ENCODE results near the gene ZNF559.

The ZNF559 gene

GRCh38 chr19:9329999-9330398 is 6.0 kb downstream of the ZNF559 start:
- no peak overlapping the region for H3K4me3 ChIP-seq (replicated peaks; ENCODE audit: low read depth, low read length)
- TF ChIP-seq CTCF (IDR thresholded peaks at IDR 0.05; ENCODE audit: low read depth, low read length, missing control alignments): no peak
- DNase-seq (ENCODE audit: extremely low read depth, low read depth): no peak

GRCh38 chr19:9342610-9343304 is 18.8 kb downstream of the ZNF559 start:
- no peak for TF ChIP-seq CTCF (IDR thresholded peaks at IDR 0.05; ENCODE audit: low read depth, low read length, missing control alignments)
- no peak for DNase-seq (ENCODE audit: extremely low read depth, low read depth)
- no peak overlapping the region for H3K4me3 ChIP-seq (replicated peaks; ENCODE audit: low read depth, low read length)

GRCh38 chr19:9345005-9345404 is 21.0 kb downstream of the ZNF559 start:
- no peak for TF ChIP-seq CTCF (IDR thresholded peaks at IDR 0.05; ENCODE audit: low read depth, low read length, missing control alignments)
- H3K4me3 ChIP-seq (replicated peaks; ENCODE audit: low read depth, low read length): no peak overlapping the region
- DNase-seq (ENCODE audit: extremely low read depth, low read depth): no peak

- DNase-seq (ENCODE audit: extremely low read depth, low read depth): no peak
- H3K4me3 ChIP-seq (replicated peaks; ENCODE audit: low read depth, low read length): no peak overlapping the region
- TF ChIP-seq CTCF (IDR thresholded peaks at IDR 0.05; ENCODE audit: low read depth, low read length, missing control alignments): no peak
These were observed 24.3 kb downstream of the ZNF559 start for GRCh38 chr19:9348253-9348652.

GRCh38 chr19:9348671-9349070 is 24.7 kb downstream of the ZNF559 start:
- no peak for TF ChIP-seq CTCF (IDR thresholded peaks at IDR 0.05; ENCODE audit: low read depth, low read length, missing control alignments)
- no peak for DNase-seq (ENCODE audit: extremely low read depth, low read depth)
- H3K4me3 ChIP-seq (replicated peaks; ENCODE audit: low read depth, low read length): no peak overlapping the region

GRCh38 chr19:9352505-9352904 is 28.5 kb downstream of the ZNF559 start:
- TF ChIP-seq CTCF (IDR thresholded peaks at IDR 0.05; ENCODE audit: low read depth, low read length, missing control alignments): no peak
- DNase-seq (ENCODE audit: extremely low read depth, low read depth): no peak
- H3K4me3 ChIP-seq (replicated peaks; ENCODE audit: low read depth, low read length): no peak overlapping the region

- TF ChIP-seq CTCF (IDR thresholded peaks at IDR 0.05; ENCODE audit: low read depth, low read length, missing control alignments): no peak
- H3K4me3 ChIP-seq (replicated peaks; ENCODE audit: low read depth, low read length): no peak overlapping the region
- no peak for DNase-seq (ENCODE audit: extremely low read depth, low read depth)
These were observed 29.0 kb downstream of the ZNF559 start for GRCh38 chr19:9353011-9353410.

All from HFF-Myc (cell line).